Measurements from ENCODE around the gene FCF1.
A peak's percentile ranks its signal among the peaks of the same experiment; 100 is the strongest.
"Not testable (repeated sequence)": the region's sequence is repeated elsewhere in the genome, so short reads cannot be mapped to it uniquely, and the experiment has no call there.

Gene FCF1

GRCh38 chr14:74703043-74703442, 9.9 kb upstream of the FCF1 start:
- DNase-seq, result no peak

GRCh38 chr14:74704656-74705055, 8.3 kb upstream of the FCF1 start:
- no peak for DNase-seq

- DNase-seq, result no peak
These were observed 7.1 kb upstream of the FCF1 start for GRCh38 chr14:74705613-74706500.

GRCh38 chr14:74710480-74710879, 2.5 kb upstream of the FCF1 start:
- no peak for DNase-seq

GRCh38 chr14:74711651-74712050, 1.3 kb upstream of the FCF1 start:
- no peak for DNase-seq

- no peak for DNase-seq
These were observed 421 bp downstream of the FCF1 start for GRCh38 chr14:74713395-74713735.

- no peak for DNase-seq
These were observed 7.6 kb downstream of the FCF1 start for GRCh38 chr14:74720526-74720925.

GRCh38 chr14:74723134-74723533, 10.2 kb downstream of the FCF1 start:
- DNase-seq, result no peak

GRCh38 chr14:74732387-74732786, 19.4 kb downstream of the FCF1 start:
- no peak for DNase-seq

GRCh38 chr14:74733221-74733620, 20.3 kb downstream of the FCF1 start:
- no peak for DNase-seq

- DNase-seq, result no peak
These were observed 22.2 kb downstream of the FCF1 start for GRCh38 chr14:74735125-74735524.

- DNase-seq, result no peak
These were observed 24.9 kb downstream of the FCF1 start for GRCh38 chr14:74737753-74738325.

GRCh38 chr14:74739293-74740030, 26.5 kb downstream of the FCF1 start:
- DNase-seq, result no peak

GRCh38 chr14:74747237-74747636, 34.3 kb downstream of the FCF1 start:
- no peak for DNase-seq

- DNase-seq, result no peak
These were observed 41.2 kb downstream of the FCF1 start for GRCh38 chr14:74754157-74754556.

GRCh38 chr14:74754899-74755298, 42.0 kb downstream of the FCF1 start:
- no peak for DNase-seq

- DNase-seq, result no peak
These were observed 43.4 kb downstream of the FCF1 start for GRCh38 chr14:74756326-74756725.

GRCh38 chr14:74758505-74758904, 45.6 kb downstream of the FCF1 start:
- not testable (repeated sequence) for DNase-seq

GRCh38 chr14:74762917-74763802, 50.2 kb downstream of the FCF1 start, which contains the start of gene YLPM1:
TSS of gene YLPM1 (plus strand) at chr14:74763316. CDS start at chr14:74763490, 174 bp downstream.
- DNase-seq, result peak; percentile 98

- no peak for DNase-seq
These were observed 51.0 kb downstream of the FCF1 start for GRCh38 chr14:74763803-74764531.

- no peak for DNase-seq
These were observed 52.8 kb downstream of the FCF1 start for GRCh38 chr14:74765721-74766120.

- no peak for DNase-seq
These were observed 58.5 kb downstream of the FCF1 start for GRCh38 chr14:74771399-74771798.

All from NCI-H1417 treated with DMSO at 0.1 percent for 48 hours (cell line).